ENCODE measurements around the gene ARSB. TPM values are rescaled to one million over a fixed set of nuclear protein-coding genes. Genes with fewer than 3 reads are reported as not detected.

The ARSB gene
- total and polyA plus RNA-seq, 12 donors = 1.7 to 21.4 (median 14.1) TPM

GRCh38 chr5:78821536-78822021 is 163.5 kb downstream of the ARSB start:
- TF ChIP-seq CTCF (IDR thresholded peaks at IDR 0.05) = no peak
- WGBS, 2 donors = 87% methylated on average over 2 of the region's 2 CpGs
- Histone ChIP-seq H3K27ac (no peak overlapping the region), H3K4me3 (no peak overlapping the region), H3K4me1 (peaks cover 0 to 9% (median 0%) of the 10 kb centered on the region in 9 donors), H3K9me3 (no peaks in the 10 kb centered on the region), H3K27me3 (no peaks in the 10 kb centered on the region), H3K36me3 (no peaks in the 10 kb centered on the region)
- intact Hi-C loops (cut with DNase I) = no loop called here
- no peak for ATAC-seq
- no peak for DNase-seq

- no peak for TF ChIP-seq CTCF (IDR thresholded peaks at IDR 0.05)
- Histone ChIP-seq H3K4me1 (peaks cover 0 to 6% (median 0%) of the 10 kb centered on the region in 9 donors), H3K27ac (no peak overlapping the region), H3K27me3 (no peaks in the 10 kb centered on the region), H3K36me3 (no peaks in the 10 kb centered on the region), H3K4me3 (no peak overlapping the region), H3K9me3 (no peaks in the 10 kb centered on the region)
- DNase-seq (no peak), ATAC-seq (no peak)
- 95 to 100% methylated on average over 1 of the region's 1 CpG for WGBS, 2 donors
- intact Hi-C loops (cut with DNase I) = loop anchor here in 1 of 10 donors (10.0 kb wide), 1 partner anchor 285 kb away; no protein-coding TSS in a partner anchor
Measured at GRCh38 chr5:78819707-78820106, 165.4 kb downstream of the ARSB start.

- Histone ChIP-seq H3K27me3 (no peaks in the 10 kb centered on the region), H3K36me3 (no peaks in the 10 kb centered on the region), H3K9me3 (no peaks in the 10 kb centered on the region), H3K4me1 (peaks cover 0 to under 1% (median 0%) of the 10 kb centered on the region in 9 donors), H3K4me3 (no peak overlapping the region), H3K27ac (no peak overlapping the region)
- ATAC-seq (no peak), DNase-seq (no peak)
- TF ChIP-seq CTCF (IDR thresholded peaks at IDR 0.05) = no peak
- 62 to 72% methylated on average over 3 of the region's 3 CpGs for WGBS, 2 donors
- intact Hi-C loops (cut with DNase I) = loop anchor here in 1 of 10 donors (10.0 kb wide), 1 partner anchor 284 kb away; no protein-coding TSS in a partner anchor
Measured at GRCh38 chr5:78819166-78819565, 165.9 kb downstream of the ARSB start.

- Histone ChIP-seq H3K4me3 (no peak overlapping the region), H3K27me3 (no peaks in the 10 kb centered on the region), H3K36me3 (no peaks in the 10 kb centered on the region), H3K27ac (no peak overlapping the region), H3K9me3 (no peaks in the 10 kb centered on the region), H3K4me1 (peaks cover 0 to 3% (median 0%) of the 10 kb centered on the region in 9 donors)
- DNase-seq (no peak), ATAC-seq (no peak)
- no peak for TF ChIP-seq CTCF (IDR thresholded peaks at IDR 0.05)
- intact Hi-C loops (cut with DNase I) = loop anchor here in 1 of 10 donors (10.0 kb wide), 1 partner anchor 281 kb away; no protein-coding TSS in a partner anchor
- 94 to 96% methylated on average over 3 of the region's 3 CpGs for WGBS, 2 donors
Measured at GRCh38 chr5:78816143-78816765, 168.9 kb downstream of the ARSB start.

Measured in heart right ventricle (tissue), 16 donors.